Left lung (tissue), 10 donors: ENCODE results near the gene ZNF446. TPM values are rescaled to one million over a fixed set of nuclear protein-coding genes. Genes with fewer than 3 reads are reported as not detected.

Source experiments
- ATAC-seq: fragments of 200-7000 bp; cut with Tn5 transposase; one replicate; pipeline ENCODE4 v1.9.1; 2020; ENCODE audit warnings: moderate library complexity
- DNase-seq, 4 donors: peaks; one replicate each; pipeline ENCODE4 v3.0.0-alpha.2; 2013 to 2020
- H3K27ac ChIP-seq, 2 donors: fragments of 200-600 bp; sonication (generic) in 1 of 2; one replicate each; pipeline versions ENCODE4 v1.5.0 to v1.8.0; 2020 to 2021
- H3K27me3 ChIP-seq, 2 donors: fragments of 200-600 bp; sonication (generic) in 1 of 2; one replicate each; pipeline versions ENCODE4 v1.5.0 to v1.8.0; 2020 to 2021
- H3K36me3 ChIP-seq, 2 donors: fragments of 200-600 bp; sonication (generic) in 1 of 2; one replicate each; pipeline versions ENCODE4 v1.5.0 to v1.8.0; 2020 to 2021
- H3K4me1 ChIP-seq, 2 donors: fragments of 200-600 bp; one replicate each; pipeline ENCODE4 v1.8.0; 2021
- H3K4me3 ChIP-seq, 2 donors: fragments of 200-600 bp; sonication (generic) in 1 of 2; one replicate each; pipeline versions ENCODE4 v1.5.0 to v1.8.0; 2020 to 2021; ENCODE audit warnings: mild to moderate bottlenecking in 1 of 2
- H3K9me3 ChIP-seq, 2 donors: fragments of 200-600 bp; sonication (generic) in 1 of 2; one replicate each; pipeline versions ENCODE4 v1.5.0 to v1.8.0; 2020 to 2021
- CTCF ChIP-seq, 2 donors: fragments of 200-600 bp; sonication (generic) in 1 of 2; IDR thresholded peaks; one replicate each; pipeline versions ENCODE4 v1.5.0 to v1.8.0; 2021; ENCODE audit warnings: antibody characterized with exemption in 2 of 2
- intact Hi-C, 2 donors: fragments of 100-400 bp; cut with DNase I; formaldehyde crosslinking; loops; one replicate each; pipeline versions ENCODE4 v1.11.2 to v1.14.2; 2022
- polyA plus RNA-seq, 6 donors: library from polyadenylated mRNA; unstranded; fragments of 120-200 nt; gene quantifications; one replicate each; pipeline ENCODE4 v1.2.1, GENCODE V29; 2013; ENCODE audit not compliant: insufficient read length in 6 of 6
- total RNA-seq, 2 donors: library from RNA; stranded (reverse); fragmentation: NEBNext Ultra II Directional; extraction: Animal tissue kit (Norgen Biotek cat#: 25700); gene quantifications; one replicate each; pipeline ENCODE4 v1.2.1, GENCODE V29; 2021
- donor health status: DM: no; HTN: yes; CAD: no.
- donor health status: DM: no; HTN: no; CAD: no.

ZNF446 gene
- total and polyA plus RNA-seq, 8 donors: 6.2 to 16.9 (median 14.1) TPM

GRCh38 chr19:58520257-58520599 is 44.1 kb downstream of the ZNF446 start:
- H3K9me3 ChIP-seq: no peaks in the 10 kb centered on the region
- peak overlapping the region; percentile 95 to 97 for H3K27ac ChIP-seq
- peak overlapping the region; percentile 77 to 78 for H3K4me3 ChIP-seq
- no peak for DNase-seq
- intact Hi-C loops: no loop called here
- no peak for ATAC-seq
- no peak for TF ChIP-seq CTCF (IDR thresholded peaks at IDR 0.05)
- peaks cover 0 to 24% of the 10 kb centered on the region in 2 donors for H3K36me3 ChIP-seq
- H3K27me3 ChIP-seq: no peaks in the 10 kb centered on the region
- H3K4me1 ChIP-seq: peaks cover 9 to 40% of the 10 kb centered on the region in 2 donors

- H3K27me3 ChIP-seq: no peaks in the 10 kb centered on the region
- peaks cover 0 to 9% of the 10 kb centered on the region in 2 donors for H3K36me3 ChIP-seq
- TF ChIP-seq CTCF (IDR thresholded peaks at IDR 0.05): no peak
- H3K9me3 ChIP-seq: no peaks in the 10 kb centered on the region
- no peak overlapping the region for H3K4me3 ChIP-seq
- H3K27ac ChIP-seq: peak overlapping the region in 1 of 2 donors; percentile 39
- no peak for DNase-seq
- ATAC-seq: no peak
- intact Hi-C loops: no loop called here
- peaks cover 9 to 30% of the 10 kb centered on the region in 2 donors for H3K4me1 ChIP-seq
Measured at GRCh38 chr19:58521651-58522050, 45.5 kb downstream of the ZNF446 start.

- H3K36me3 ChIP-seq: no peaks in the 10 kb centered on the region
- no peak for TF ChIP-seq CTCF (IDR thresholded peaks at IDR 0.05)
- intact Hi-C loops: no loop called here
- DNase-seq: no peak
- H3K27me3 ChIP-seq: no peaks in the 10 kb centered on the region
- H3K4me3 ChIP-seq: no peak overlapping the region
- peaks cover 9 to 20% of the 10 kb centered on the region in 2 donors for H3K4me1 ChIP-seq
- no peaks in the 10 kb centered on the region for H3K9me3 ChIP-seq
- ATAC-seq: no peak
- no peak overlapping the region for H3K27ac ChIP-seq
Measured at GRCh38 chr19:58522709-58523108, 46.6 kb downstream of the ZNF446 start.

GRCh38 chr19:58529405-58529804 is 53.3 kb downstream of the ZNF446 start:
- H3K27me3 ChIP-seq: peaks cover 0 to 10% of the 10 kb centered on the region in 2 donors
- no peak overlapping the region for H3K27ac ChIP-seq
- intact Hi-C loops: no loop called here
- DNase-seq: no peak
- H3K36me3 ChIP-seq: no peaks in the 10 kb centered on the region
- no peak for ATAC-seq
- no peaks in the 10 kb centered on the region for H3K9me3 ChIP-seq
- no peaks in the 10 kb centered on the region for H3K4me1 ChIP-seq
- H3K4me3 ChIP-seq: no peak overlapping the region
- TF ChIP-seq CTCF (IDR thresholded peaks at IDR 0.05): no peak

Other genes with a start within 250 kb of the ZNF446 start
- 10 to 100 TPM; 23.8 to 25.4 TPM for gene ZNF544, start 247.4 kb upstream of the ZNF446 start, total RNA-seq
- gene ZNF544, start 247.4 kb upstream of the ZNF446 start, polyA plus RNA-seq: 10 to 100 TPM; 32.8 to 45.7 (median 38.5) TPM
- gene ZNF8, start 197.4 kb upstream of the ZNF446 start, total RNA-seq: 1 to 10 TPM; 5.5 TPM
- 10 to 100 TPM in 3 of 6 donors, 1 to 10 TPM in 3; 9.4 to 10.6 (median 10.1) TPM for gene ZNF8, start 197.4 kb upstream of the ZNF446 start, polyA plus RNA-seq
- 10 to 100 TPM; 25.4 to 31.9 TPM for gene ERVK3-1, start 171.0 kb upstream of the ZNF446 start, total RNA-seq
- 10 to 100 TPM; 46.8 to 52.5 (median 49.4) TPM for gene ERVK3-1, start 171.0 kb upstream of the ZNF446 start, polyA plus RNA-seq
- 1 to 10 TPM; 3.4 to 3.9 TPM for gene ZSCAN22, start 149.4 kb upstream of the ZNF446 start, total RNA-seq
- 1 to 10 TPM; 3.8 to 5.0 (median 4.2) TPM for gene ZSCAN22, start 149.4 kb upstream of the ZNF446 start, polyA plus RNA-seq
- gene A1BG, start 122.9 kb upstream of the ZNF446 start, total RNA-seq: 10 to 100 TPM in 1 of 2 donors, 1 to 10 TPM in 1; 9.8 to 10.2 TPM
- 1 to 10 TPM in 4 of 6 donors, under 1 TPM in 2; 0.81 to 1.9 (median 1.5) TPM for gene A1BG, start 122.9 kb upstream of the ZNF446 start, polyA plus RNA-seq
- 1 to 10 TPM in 1 of 2 donors, under 1 TPM in 1; 0.76 to 1.2 TPM for gene ZNF497, start 113.6 kb upstream of the ZNF446 start, total RNA-seq
- gene ZNF497, start 113.6 kb upstream of the ZNF446 start, polyA plus RNA-seq: 1 to 10 TPM; 3.0 to 4.4 (median 3.2) TPM
- gene ZNF837, start 95.3 kb upstream of the ZNF446 start, total RNA-seq: 1 to 10 TPM; 1.7 to 2.1 TPM
- gene ZNF837, start 95.3 kb upstream of the ZNF446 start, polyA plus RNA-seq: 1 to 10 TPM; 1.9 to 3.7 (median 2.9) TPM
- 1,000 to 10,000 TPM in 1 of 2 donors, 100 to 1,000 TPM in 1; 842 to 1,045 TPM for gene RPS5, start 89.1 kb upstream of the ZNF446 start, total RNA-seq
- 1,000 to 10,000 TPM; 1,242 to 1,479 (median 1,313) TPM for gene RPS5, start 89.1 kb upstream of the ZNF446 start, polyA plus RNA-seq
- gene RNF225, start 80.7 kb upstream of the ZNF446 start, total RNA-seq: 1 to 10 TPM; 1.9 to 3.2 TPM
- not detected for gene RNF225, start 80.7 kb upstream of the ZNF446 start, polyA plus RNA-seq
- gene ZNF584, start 67.7 kb upstream of the ZNF446 start, total RNA-seq: 10 to 100 TPM in 1 of 2 donors, 1 to 10 TPM in 1; 7.4 to 12.7 TPM
- 10 to 100 TPM in 3 of 6 donors, 1 to 10 TPM in 3; 9.0 to 11.3 (median 10.0) TPM for gene ZNF584, start 67.7 kb upstream of the ZNF446 start, polyA plus RNA-seq
- gene ZNF132, start 36.2 kb upstream of the ZNF446 start, total RNA-seq: 1 to 10 TPM; 6.2 to 7.1 TPM
- gene ZNF132, start 36.2 kb upstream of the ZNF446 start, polyA plus RNA-seq: 10 to 100 TPM in 4 of 6 donors, 1 to 10 TPM in 2; 9.6 to 12.9 (median 10.2) TPM
- gene ZNF324B, start 24.7 kb upstream of the ZNF446 start, total RNA-seq: 1 to 10 TPM; 5.2 to 7.0 TPM
- gene ZNF324B, start 24.7 kb upstream of the ZNF446 start, polyA plus RNA-seq: 1 to 10 TPM; 5.4 to 7.8 (median 6.7) TPM
- gene ZNF324, start 9.3 kb upstream of the ZNF446 start, total RNA-seq: 1 to 10 TPM; 7.1 to 9.5 TPM
- gene ZNF324, start 9.3 kb upstream of the ZNF446 start, polyA plus RNA-seq: 10 to 100 TPM in 1 of 6 donors, 1 to 10 TPM in 5; 8.1 to 10.1 (median 8.6) TPM
- 10 to 100 TPM in 1 of 2 donors, 1 to 10 TPM in 1; 6.2 to 11.8 TPM for gene SLC27A5, start 35.6 kb downstream of the ZNF446 start, total RNA-seq
- 1 to 10 TPM; 7.1 to 9.6 (median 8.1) TPM for gene SLC27A5, start 35.6 kb downstream of the ZNF446 start, polyA plus RNA-seq
- 10 to 100 TPM; 12.7 to 17.7 TPM for gene ZBTB45, start 43.5 kb downstream of the ZNF446 start, total RNA-seq
- 10 to 100 TPM in 4 of 6 donors, 1 to 10 TPM in 2; 7.8 to 13.6 (median 11.3) TPM for gene ZBTB45, start 43.5 kb downstream of the ZNF446 start, polyA plus RNA-seq
- 100 to 1,000 TPM; 231 to 261 TPM for gene TRIM28, start 67.7 kb downstream of the ZNF446 start, total RNA-seq
- gene TRIM28, start 67.7 kb downstream of the ZNF446 start, polyA plus RNA-seq: 100 to 1,000 TPM; 542 to 689 (median 622) TPM
- gene CHMP2A, start 78.8 kb downstream of the ZNF446 start, total RNA-seq: 100 to 1,000 TPM; 107 to 120 TPM
- 100 to 1,000 TPM in 1 of 6 donors, 10 to 100 TPM in 5; 84.1 to 106 (median 93.2) TPM for gene CHMP2A, start 78.8 kb downstream of the ZNF446 start, polyA plus RNA-seq
- gene UBE2M, start 82.3 kb downstream of the ZNF446 start, total RNA-seq: 10 to 100 TPM; 54.9 to 83.4 TPM
- 10 to 100 TPM; 68.8 to 85.9 (median 74.0) TPM for gene UBE2M, start 82.3 kb downstream of the ZNF446 start, polyA plus RNA-seq
- 10 to 100 TPM; 29.6 to 33.7 TPM for gene MZF1, start 97.0 kb downstream of the ZNF446 start, total RNA-seq
- 10 to 100 TPM; 29.1 to 58.0 (median 40.3) TPM for gene MZF1, start 97.0 kb downstream of the ZNF446 start, polyA plus RNA-seq